Calu3 (cell line): ENCODE data around the gene HFE. TPM values are rescaled to one million over a fixed set of nuclear protein-coding genes. Genes with fewer than 3 reads are reported as not detected.

Source experiments
- BruUV-seq: library from RNA; stranded (reverse); fragments of 400-500 nt; replicated peaks from 2 replicates; lab custom pipeline; 2021; lab: Mats Ljungman, UMichigan
- CTCF ChIA-PET: fragments of 300-600 bp; sonication (Branson Sonifier 250); formaldehyde crosslinking; loops from one replicate; lab custom pipeline; 2022; ENCODE audit warnings: antibody characterized with exemption; lab: Charles Lee
- DNase-seq: peaks from one replicate; pipeline ENCODE4 v3.0.0; 2022
- H3K27ac Mint-ChIP-seq: one replicate; pipeline ENCODE4 v1.8.0; 2022; ENCODE audit warnings: mixed read lengths; ENCODE audit not compliant: unreplicated experiment
- H3K27me3 Mint-ChIP-seq: one replicate; pipeline ENCODE4 v1.8.0; 2022; ENCODE audit warnings: mixed read lengths; ENCODE audit not compliant: unreplicated experiment
- H3K36me3 Mint-ChIP-seq: one replicate; pipeline ENCODE4 v1.8.0; 2022; ENCODE audit warnings: mild to moderate bottlenecking, moderate library complexity, mixed read lengths; ENCODE audit not compliant: insufficient read depth, unreplicated experiment
- H3K4me1 Mint-ChIP-seq: one replicate; pipeline ENCODE4 v1.8.0; 2022; ENCODE audit warnings: mild to moderate bottlenecking, low read depth, mixed read lengths; ENCODE audit not compliant: unreplicated experiment
- H3K4me3 Mint-ChIP-seq: one replicate; pipeline ENCODE4 v1.8.0; 2022; ENCODE audit warnings: mild to moderate bottlenecking, low read depth, moderate library complexity, mixed read lengths; ENCODE audit not compliant: unreplicated experiment
- H3K9me3 Mint-ChIP-seq: one replicate; pipeline ENCODE4 v1.8.0; 2022; ENCODE audit warnings: low read depth, mixed read lengths; ENCODE audit not compliant: unreplicated experiment
- intact Hi-C: fragments of 100-400 bp; cut with micrococcal nuclease; formaldehyde crosslinking; loops from one replicate; pipeline ENCODE4 v1.10.0; 2022; ENCODE audit not compliant: unreplicated experiment
- total RNA-seq: library from RNA; stranded (reverse); gene quantifications from 2 replicates; pipeline ENCODE4 v1.2.3, GENCODE V29; 2022
- TF ChIP-seq, protein P1 (sequence below): fragments of 200-600 bp; IDR thresholded peaks from one replicate; pipeline ENCODE4 v1.8.0; 2022; ENCODE audit warnings: antibody characterized with exemption; ENCODE audit not compliant: unreplicated experiment

The HFE gene
- total RNA-seq, 1 experiment from 2014 or later, result 24.9 TPM

DNA sequence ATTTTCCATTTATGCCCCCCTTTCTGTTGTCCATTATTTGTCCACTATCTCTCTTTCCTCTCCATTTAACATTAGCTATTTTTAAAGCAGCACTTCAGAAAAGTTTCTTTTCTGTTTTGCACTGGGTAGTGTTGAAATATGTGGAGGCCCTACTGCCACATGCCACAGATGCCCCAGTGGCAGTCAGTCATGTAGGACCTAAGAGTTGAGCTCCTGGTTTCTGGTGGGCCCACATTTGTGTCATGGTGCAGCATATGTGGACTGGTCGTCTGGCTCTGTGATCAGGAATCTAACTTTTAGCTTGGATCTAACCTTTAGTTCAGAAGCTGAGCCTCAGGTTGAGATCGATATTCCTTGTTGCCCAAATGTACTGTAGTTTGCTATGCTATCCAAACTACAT, 54.8 kb downstream of the HFE start:
- Mint-ChIP-seq H3K4me3 (no peak overlapping the region), H3K4me1 (peaks cover 3% of the 10 kb centered on the region), H3K27me3 (no peaks in the 10 kb centered on the region), H3K27ac (no peak overlapping the region), H3K36me3 (peaks cover 8% of the 10 kb centered on the region), H3K9me3 (no peaks in the 10 kb centered on the region)
- no TSS peak for BruUV-seq
- intact Hi-C loops, result no loop called here
- no peak for DNase-seq
- CTCF ChIA-PET, result interaction anchor here (0.9 kb wide), 1 partner anchor 9 kb away, joined by 3 read pairs; no protein-coding TSS in a partner anchor
- TF ChIP-seq, protein P1, sequence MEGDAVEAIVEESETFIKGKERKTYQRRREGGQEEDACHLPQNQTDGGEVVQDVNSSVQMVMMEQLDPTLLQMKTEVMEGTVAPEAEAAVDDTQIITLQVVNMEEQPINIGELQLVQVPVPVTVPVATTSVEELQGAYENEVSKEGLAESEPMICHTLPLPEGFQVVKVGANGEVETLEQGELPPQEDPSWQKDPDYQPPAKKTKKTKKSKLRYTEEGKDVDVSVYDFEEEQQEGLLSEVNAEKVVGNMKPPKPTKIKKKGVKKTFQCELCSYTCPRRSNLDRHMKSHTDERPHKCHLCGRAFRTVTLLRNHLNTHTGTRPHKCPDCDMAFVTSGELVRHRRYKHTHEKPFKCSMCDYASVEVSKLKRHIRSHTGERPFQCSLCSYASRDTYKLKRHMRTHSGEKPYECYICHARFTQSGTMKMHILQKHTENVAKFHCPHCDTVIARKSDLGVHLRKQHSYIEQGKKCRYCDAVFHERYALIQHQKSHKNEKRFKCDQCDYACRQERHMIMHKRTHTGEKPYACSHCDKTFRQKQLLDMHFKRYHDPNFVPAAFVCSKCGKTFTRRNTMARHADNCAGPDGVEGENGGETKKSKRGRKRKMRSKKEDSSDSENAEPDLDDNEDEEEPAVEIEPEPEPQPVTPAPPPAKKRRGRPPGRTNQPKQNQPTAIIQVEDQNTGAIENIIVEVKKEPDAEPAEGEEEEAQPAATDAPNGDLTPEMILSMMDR, result no peak

Other genes with a start within 250 kb of the HFE start
- gene SLC17A3, start 213.2 kb upstream of the HFE start, total RNA-seq, result not detected in 2 replicates
- not detected in 2 replicates for gene SLC17A2, start 156.7 kb upstream of the HFE start, total RNA-seq
- gene TRIM38, start 124.6 kb upstream of the HFE start, total RNA-seq, result 20.6 and 26.1 TPM in 2 replicates